GM04504 (cell line): ENCODE measurements around the gene TMEM168.
"Not testable (repeated sequence)": the region's sequence is repeated elsewhere in the genome, so short reads cannot be mapped to it uniquely, and the experiment has no call there.

ENCODE experiments used
- DNase-seq: peaks from one replicate; pipeline ENCODE4 v3.0.0-alpha.2; 2012; ENCODE audit warnings: low read depth

TMEM168 gene

GRCh38 chr7:112779667-112780066 lies 10.5 kb downstream of the TMEM168 start:
- DNase-seq = no peak

GRCh38 chr7:112777406-112777805 lies 12.8 kb downstream of the TMEM168 start:
- DNase-seq = no peak

- no peak for DNase-seq
Measured at GRCh38 chr7:112771166-112771565, 19.0 kb downstream of the TMEM168 start.

- DNase-seq = no peak
Measured at GRCh38 chr7:112770051-112770450, 20.1 kb downstream of the TMEM168 start.

GRCh38 chr7:112765105-112765504 lies 25.1 kb downstream of the TMEM168 start:
- DNase-seq = no peak

GRCh38 chr7:112763996-112764395 lies 26.2 kb downstream of the TMEM168 start:
- DNase-seq = no peak

GRCh38 chr7:112763298-112763697 lies 26.9 kb downstream of the TMEM168 start:
- DNase-seq = no peak

GRCh38 chr7:112759905-112760304 lies 30.3 kb downstream of the TMEM168 start:
- DNase-seq = no peak

- no peak for DNase-seq
Measured at GRCh38 chr7:112757337-112757736, 32.9 kb downstream of the TMEM168 start.

GRCh38 chr7:112753298-112753697 lies 36.9 kb downstream of the TMEM168 start:
- DNase-seq = no peak

GRCh38 chr7:112752576-112752975 lies 37.6 kb downstream of the TMEM168 start:
- no peak for DNase-seq

- DNase-seq = no peak
Measured at GRCh38 chr7:112749775-112750174, 40.4 kb downstream of the TMEM168 start.

- DNase-seq = no peak
Measured at GRCh38 chr7:112748381-112748780, 41.8 kb downstream of the TMEM168 start.

GRCh38 chr7:112745635-112746034 lies 44.6 kb downstream of the TMEM168 start:
- DNase-seq = no peak

GRCh38 chr7:112744818-112745217 lies 45.4 kb downstream of the TMEM168 start:
- DNase-seq = no peak

- no peak for DNase-seq
Measured at GRCh38 chr7:112743811-112744210, 46.4 kb downstream of the TMEM168 start.

GRCh38 chr7:112740667-112741066 lies 49.5 kb downstream of the TMEM168 start:
- DNase-seq = no peak

- no peak for DNase-seq
Measured at GRCh38 chr7:112739436-112740180, 50.6 kb downstream of the TMEM168 start.

- no peak for DNase-seq
Measured at GRCh38 chr7:112735261-112735660, 54.9 kb downstream of the TMEM168 start.

GRCh38 chr7:112731324-112731723 lies 58.9 kb downstream of the TMEM168 start:
- not testable (repeated sequence) for DNase-seq

- no peak for DNase-seq
Measured at GRCh38 chr7:112726076-112726475, 64.1 kb downstream of the TMEM168 start.

GRCh38 chr7:112723416-112723815 lies 66.8 kb downstream of the TMEM168 start:
- DNase-seq = no peak

GRCh38 chr7:112721366-112721765 lies 68.8 kb downstream of the TMEM168 start:
- no peak for DNase-seq

GRCh38 chr7:112715525-112715924 lies 74.7 kb downstream of the TMEM168 start:
- no peak for DNase-seq
